NCI-H128 (cell line): ENCODE data around the gene ZMIZ1.
A peak's percentile ranks its signal among the peaks of the same experiment; 100 is the strongest.

Experiments used
- DNase-seq: peaks from one replicate; lab custom pipeline; 2025; ENCODE audit not compliant: unreplicated experiment; lab: John Stamatoyannopoulos, UW

The ZMIZ1 gene

GRCh38 chr10:79224992-79225391, 156.2 kb downstream of the ZMIZ1 start:
- no peak for DNase-seq

GRCh38 chr10:79226391-79227245, 157.9 kb downstream of the ZMIZ1 start:
- DNase-seq = no peak

GRCh38 chr10:79229071-79229541, 160.3 kb downstream of the ZMIZ1 start:
- DNase-seq = no peak

- DNase-seq = no peak
Observed at GRCh38 chr10:79229830-79230327, 161.1 kb downstream of the ZMIZ1 start.

- no peak for DNase-seq
Observed at GRCh38 chr10:79230328-79230830, 161.6 kb downstream of the ZMIZ1 start.

GRCh38 chr10:79230850-79231249, 162.1 kb downstream of the ZMIZ1 start:
- DNase-seq = no peak

GRCh38 chr10:79231908-79232307, 163.1 kb downstream of the ZMIZ1 start:
- DNase-seq = no peak

GRCh38 chr10:79232864-79233263, 164.1 kb downstream of the ZMIZ1 start:
- DNase-seq = no peak

GRCh38 chr10:79234391-79235315, 165.9 kb downstream of the ZMIZ1 start:
- DNase-seq = no peak

- no peak for DNase-seq
Observed at GRCh38 chr10:79235765-79236432, 167.1 kb downstream of the ZMIZ1 start.

- DNase-seq = no peak
Observed at GRCh38 chr10:79236433-79236765, 167.6 kb downstream of the ZMIZ1 start.

GRCh38 chr10:79237454-79238157, 168.8 kb downstream of the ZMIZ1 start:
- DNase-seq = no peak

GRCh38 chr10:79238158-79238520, 169.4 kb downstream of the ZMIZ1 start:
- no peak for DNase-seq

GRCh38 chr10:79238606-79239005, 169.8 kb downstream of the ZMIZ1 start:
- no peak for DNase-seq

GRCh38 chr10:79239275-79239779, 170.6 kb downstream of the ZMIZ1 start:
- DNase-seq = no peak

GRCh38 chr10:79239924-79240581, 171.3 kb downstream of the ZMIZ1 start:
- DNase-seq = no peak

GRCh38 chr10:79241629-79241989, 172.8 kb downstream of the ZMIZ1 start:
- DNase-seq = no peak

- peak; percentile 14 for DNase-seq
Observed at GRCh38 chr10:79241990-79242619, 173.3 kb downstream of the ZMIZ1 start.

GRCh38 chr10:79242620-79243152, 173.9 kb downstream of the ZMIZ1 start:
- DNase-seq = peak; percentile 54
